Measurements from ENCODE around the gene SCD5.

SCD5 gene

DNA sequence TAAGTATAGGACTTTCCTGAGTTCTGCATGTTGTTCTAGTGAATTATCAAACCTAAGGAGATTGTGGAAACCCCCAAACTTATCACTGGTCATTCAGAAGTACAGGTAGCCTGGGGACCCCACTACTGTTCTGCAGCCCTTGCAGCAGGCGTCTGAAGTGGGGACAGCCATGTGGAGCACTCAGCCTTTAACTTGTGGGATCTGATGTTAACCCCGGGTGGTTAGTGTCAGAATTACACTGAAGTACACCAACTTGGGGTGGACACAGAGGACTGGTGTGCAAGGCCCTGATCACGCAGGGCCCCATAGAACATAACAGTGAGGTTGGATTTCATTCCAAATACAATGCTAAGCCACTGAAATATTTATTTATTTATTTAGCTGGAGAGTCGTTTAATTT is 103.7 kb downstream of the SCD5 start:
- in situ Hi-C loops (cut with HindIII; ENCODE audit: low sequenced_read_pairs), result no loop called here

DNA sequence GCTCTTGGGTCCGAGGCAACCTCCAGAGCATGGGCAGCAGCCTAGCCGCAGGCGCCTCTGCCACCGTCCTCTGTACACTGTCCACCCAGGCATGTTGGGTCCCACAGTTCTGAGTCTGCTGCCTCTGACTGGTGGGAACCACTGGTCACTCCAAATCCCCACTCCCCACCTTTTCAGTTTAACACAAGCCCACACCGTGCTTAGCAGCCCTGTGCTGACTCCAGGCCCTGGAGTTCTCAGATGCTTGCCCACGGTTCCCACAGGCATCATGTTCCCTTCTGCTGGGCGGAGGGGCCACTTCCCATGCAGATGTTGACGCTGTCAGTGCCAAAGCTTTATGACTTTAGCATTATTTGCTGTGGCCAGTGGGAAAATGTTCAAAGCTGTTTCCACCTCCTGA is 104.5 kb downstream of the SCD5 start:
- in situ Hi-C loops (cut with HindIII; ENCODE audit: low sequenced_read_pairs), result no loop called here

DNA sequence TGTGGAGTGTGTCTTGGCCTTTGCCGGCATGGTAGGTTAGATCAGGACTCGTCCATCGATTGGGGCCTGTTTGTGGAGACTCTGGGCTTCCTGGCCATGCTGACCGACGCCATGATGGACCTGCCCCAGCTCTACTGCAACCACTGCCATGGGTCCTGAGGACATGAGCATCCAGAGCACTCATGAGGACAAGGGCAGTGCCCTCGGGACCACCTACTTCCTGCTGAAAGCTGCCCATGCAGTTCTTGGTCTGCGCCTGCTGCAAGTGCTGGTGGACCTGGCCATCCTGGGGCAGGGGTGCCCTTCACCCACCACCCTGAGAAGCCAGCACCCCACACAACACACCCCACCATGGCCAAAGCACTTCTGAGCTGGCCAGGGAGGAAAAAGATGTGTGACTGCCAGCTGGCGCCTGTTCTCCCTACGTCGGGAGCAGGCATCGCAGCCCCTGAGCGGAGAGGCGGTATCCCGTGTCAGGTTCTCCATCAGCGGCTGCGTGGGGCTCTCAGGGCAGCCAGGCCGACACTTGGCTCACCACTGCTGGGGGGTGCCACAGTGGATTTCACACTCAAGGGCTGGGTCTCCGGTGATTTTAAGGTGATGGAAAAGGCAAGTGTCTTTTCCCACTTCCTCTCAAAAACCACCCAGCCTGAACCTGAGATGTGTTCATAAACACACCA is 106.4 kb downstream of the SCD5 start:
- in situ Hi-C loops (cut with HindIII; ENCODE audit: low sequenced_read_pairs), result no loop called here

DNA sequence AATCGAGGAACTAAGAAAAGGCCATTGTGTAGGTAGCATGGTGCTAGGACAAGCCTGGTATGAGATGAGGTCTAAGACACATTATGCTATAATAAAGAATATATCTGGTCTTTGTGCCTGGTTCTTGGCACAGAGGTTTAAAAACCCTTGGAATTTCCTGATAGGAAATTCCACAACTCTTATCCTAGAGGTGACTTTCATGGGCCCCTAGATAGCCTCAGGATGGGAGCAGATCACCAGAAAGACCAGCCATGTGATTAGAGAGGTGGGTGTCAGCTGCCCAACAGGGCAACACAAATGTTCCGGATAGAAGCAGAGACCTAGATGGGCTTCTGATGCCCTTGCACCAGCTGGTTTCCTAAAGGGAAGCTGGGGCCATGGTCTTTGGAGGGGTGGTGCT is 107.2 kb downstream of the SCD5 start:
- in situ Hi-C loops (cut with HindIII; ENCODE audit: low sequenced_read_pairs), result no loop called here

DNA sequence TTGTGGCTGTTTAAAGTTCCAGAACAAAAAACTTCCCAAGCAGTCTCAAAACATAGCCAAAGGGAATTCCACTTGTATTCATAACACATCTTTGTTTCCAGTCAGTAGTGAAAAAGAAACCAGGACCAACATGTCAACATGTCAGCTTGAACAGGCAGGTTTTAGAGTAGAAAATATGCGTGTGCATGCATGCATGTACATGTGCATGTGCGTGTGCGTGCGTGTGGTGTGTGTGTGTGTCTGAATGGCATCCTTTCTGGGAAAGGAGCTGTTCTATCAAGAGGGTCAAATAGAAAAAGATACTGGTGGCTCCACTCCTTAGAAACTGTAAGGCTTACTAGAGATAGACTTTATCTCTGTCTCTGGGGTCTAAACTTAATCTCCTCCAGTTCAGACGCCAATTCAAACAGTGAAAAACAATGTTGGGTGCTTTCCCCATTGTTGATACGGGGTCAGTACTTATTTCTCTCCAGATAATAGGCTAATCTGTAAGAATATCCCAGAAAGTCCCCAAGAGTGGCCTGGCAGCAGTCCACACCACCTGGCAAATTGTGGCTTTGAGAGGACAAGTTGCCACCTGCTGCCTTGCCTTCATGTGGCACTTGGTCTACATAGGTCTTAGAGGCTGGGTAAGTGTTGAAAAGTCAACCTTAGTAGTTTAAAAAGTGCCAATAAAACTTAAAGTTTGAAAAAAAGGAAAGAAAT is 110.4 kb downstream of the SCD5 start:
- in situ Hi-C loops (cut with HindIII; ENCODE audit: low sequenced_read_pairs), result no loop called here

DNA sequence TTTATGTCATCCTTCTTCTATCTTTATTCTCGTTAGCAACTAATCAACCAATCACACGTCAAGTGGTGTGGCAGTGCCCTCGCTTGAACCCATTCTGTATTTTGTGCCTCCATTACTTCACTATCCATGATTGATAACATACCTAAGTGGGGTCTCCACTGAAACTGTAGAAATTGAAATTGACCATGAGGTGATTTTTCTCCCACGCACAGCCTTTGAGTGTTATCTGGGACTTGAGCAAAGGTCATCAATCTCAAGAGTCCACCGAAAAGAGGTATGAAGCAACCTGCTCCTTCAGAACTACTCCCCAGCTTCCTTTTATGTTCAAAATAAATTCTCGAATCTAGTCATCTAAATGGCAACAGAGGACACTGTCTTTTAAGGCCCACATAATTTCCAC is 111.1 kb downstream of the SCD5 start:
- in situ Hi-C loops (cut with HindIII; ENCODE audit: low sequenced_read_pairs), result no loop called here

DNA sequence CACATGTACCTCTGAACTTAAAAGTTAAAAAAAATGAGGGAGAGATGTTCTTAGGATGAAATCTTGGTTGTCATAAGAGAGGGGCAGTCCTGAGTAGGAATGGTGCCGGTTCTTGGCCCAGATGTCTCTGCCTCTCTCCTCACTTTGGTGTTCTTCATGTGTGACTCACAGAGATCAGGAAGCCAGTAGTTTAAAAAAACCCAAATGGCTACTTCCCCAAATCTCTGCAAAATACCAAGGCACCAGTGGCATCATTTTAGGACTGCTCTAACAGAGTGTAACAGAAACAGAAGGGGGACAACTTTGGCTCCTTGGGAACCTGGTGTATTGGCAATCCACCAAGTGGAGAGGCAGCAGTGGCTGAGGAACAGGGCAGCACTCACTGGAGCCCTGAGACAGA is 116.8 kb downstream of the SCD5 start:
- in situ Hi-C loops (cut with HindIII; ENCODE audit: low sequenced_read_pairs), result no loop called here

DNA sequence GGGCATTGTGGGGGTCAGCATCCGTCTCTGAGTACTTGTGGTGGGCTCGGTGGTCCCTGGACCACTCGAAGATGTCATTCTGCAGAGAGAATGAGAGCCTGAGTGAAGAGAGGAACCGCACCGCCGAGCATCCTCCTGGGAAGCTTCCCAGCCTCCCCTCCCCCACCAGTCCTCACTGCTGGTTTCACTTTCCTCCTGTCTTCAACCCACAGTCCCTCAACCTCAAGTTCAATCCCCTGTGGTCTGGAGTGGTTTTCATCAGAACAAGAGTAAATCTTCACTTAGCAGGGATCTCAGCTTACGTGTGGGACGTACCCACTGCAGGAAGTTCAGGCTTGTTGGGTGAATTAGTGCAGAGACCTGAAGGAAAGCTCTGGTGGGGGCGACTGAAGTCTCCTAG is 117.8 kb downstream of the SCD5 start:
- in situ Hi-C loops (cut with HindIII; ENCODE audit: low sequenced_read_pairs), result no loop called here

DNA sequence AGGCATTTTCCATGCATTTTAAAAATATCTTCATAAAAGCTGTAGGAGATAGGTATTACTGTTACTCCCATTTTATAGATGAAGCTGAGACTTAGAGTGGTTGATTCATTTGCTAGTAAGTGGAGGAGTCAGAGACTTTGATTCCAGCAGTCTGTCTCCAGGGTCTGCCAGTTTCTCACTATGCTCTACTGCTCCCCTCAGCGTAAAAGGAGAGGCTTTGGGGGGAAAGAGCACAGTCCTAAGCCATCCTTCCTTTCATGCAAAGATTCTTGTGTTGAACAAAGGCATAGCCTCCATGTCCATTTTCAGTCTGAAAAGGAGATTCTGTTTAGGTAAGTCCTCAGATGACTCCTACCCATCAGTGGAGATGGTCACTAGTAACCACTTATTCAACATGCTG is 119.1 kb downstream of the SCD5 start:
- in situ Hi-C loops (cut with HindIII; ENCODE audit: low sequenced_read_pairs), result no loop called here

DNA sequence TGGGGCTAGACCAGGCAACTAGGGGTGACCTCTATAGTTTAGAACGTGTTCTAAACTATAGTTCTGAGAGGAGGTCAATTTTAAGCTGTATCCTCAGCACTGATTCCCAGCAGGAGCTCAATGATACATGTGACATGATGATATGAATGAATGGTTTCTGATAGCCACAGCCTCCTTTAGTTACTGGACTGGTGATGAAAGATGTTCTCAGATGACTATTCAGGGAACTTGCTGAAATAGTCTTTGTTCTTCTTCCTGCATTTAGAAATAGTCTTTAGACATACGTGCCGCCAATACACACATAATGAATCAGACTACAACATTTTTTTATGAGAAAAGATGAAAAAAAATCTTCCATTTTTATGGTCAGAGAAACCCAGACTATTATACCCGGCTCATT is 120.5 kb downstream of the SCD5 start:
- in situ Hi-C loops (cut with HindIII; ENCODE audit: low sequenced_read_pairs), result no loop called here

DNA sequence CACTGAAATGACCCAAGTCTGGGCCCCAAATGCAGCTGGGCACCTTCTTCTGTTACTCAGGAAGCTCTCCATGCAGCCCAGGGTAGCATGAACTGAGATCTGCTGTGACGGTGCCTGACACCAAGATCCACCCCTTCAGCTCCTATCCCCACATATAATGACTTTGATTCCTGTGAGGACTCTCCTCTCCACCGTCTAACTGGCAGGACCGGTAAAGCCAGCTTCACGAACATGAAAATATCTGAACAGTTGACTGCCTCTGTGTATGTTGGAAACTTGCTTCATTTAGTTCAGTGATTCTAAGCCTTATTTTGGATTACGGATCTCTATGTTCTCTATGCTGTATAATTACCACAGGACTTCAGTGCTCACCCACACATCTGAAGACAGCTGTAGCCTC is 121.3 kb downstream of the SCD5 start:
- in situ Hi-C loops (cut with HindIII; ENCODE audit: low sequenced_read_pairs), result no loop called here

DNA sequence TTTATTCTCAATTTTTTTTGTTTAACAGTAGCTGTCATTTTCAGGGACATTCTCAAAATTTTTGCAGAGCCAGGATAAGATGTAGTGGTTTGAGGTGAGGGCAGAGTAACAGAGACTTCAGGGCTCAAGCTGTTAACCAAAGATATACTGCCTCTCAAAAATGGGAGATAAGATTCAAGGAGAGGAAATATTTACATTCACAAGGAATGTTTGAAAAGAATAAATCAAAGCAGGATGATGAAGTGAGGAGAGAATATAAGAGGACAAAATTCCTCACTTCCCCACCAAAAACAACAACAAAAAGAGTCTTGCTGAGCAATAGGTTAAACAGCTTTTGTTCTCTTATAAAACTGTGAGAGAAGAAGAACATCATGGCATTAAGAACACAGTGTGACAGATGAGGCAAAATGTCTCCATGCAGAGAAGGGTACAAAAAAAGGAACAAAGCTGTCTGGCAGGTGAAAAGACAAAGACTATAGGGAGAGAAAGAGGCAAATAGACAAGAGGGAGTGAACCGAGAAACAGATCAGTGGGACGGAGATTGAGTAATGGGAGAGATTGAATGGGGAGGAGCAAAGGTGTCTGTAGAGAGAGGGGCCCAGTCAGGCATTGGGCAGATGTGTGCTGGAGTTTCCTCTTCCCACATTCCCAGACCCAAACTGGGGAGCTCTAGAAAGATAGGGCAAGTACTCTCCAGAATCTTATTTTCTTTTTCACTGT is 130.7 kb downstream of the SCD5 start:
- in situ Hi-C loops (cut with HindIII; ENCODE audit: low sequenced_read_pairs), result no loop called here

DNA sequence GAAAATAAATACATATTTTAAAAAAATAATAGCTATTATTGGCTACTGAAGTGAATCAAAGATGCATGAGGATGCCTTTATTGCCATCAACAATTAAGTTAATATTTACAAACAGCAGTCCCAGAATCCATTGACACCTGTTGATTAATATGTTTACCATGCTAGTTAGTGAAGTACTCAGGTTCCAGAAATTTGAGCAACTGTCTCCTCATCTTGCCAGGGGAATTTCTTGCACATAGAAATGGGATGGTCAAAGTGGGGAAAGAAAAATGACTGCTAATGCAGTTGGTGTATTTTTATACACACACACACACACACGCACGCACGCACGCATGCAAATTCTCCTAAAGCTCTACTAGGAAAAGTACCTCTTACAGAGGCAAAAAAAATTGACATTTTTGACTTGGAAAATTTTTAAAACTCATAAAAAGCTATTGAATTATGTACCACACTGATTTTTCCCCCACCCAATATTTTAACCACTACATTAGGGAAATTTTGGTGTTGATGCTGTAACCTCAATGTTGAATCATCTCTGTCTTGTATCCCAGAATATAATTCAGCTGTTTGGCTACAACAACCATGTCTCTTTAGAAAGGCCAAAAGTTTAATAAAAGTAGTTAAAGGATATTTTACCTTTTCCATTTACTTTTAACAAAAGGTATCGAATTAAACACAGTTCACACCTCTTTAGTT is 131.5 kb downstream of the SCD5 start:
- in situ Hi-C loops (cut with HindIII; ENCODE audit: low sequenced_read_pairs), result no loop called here

DNA sequence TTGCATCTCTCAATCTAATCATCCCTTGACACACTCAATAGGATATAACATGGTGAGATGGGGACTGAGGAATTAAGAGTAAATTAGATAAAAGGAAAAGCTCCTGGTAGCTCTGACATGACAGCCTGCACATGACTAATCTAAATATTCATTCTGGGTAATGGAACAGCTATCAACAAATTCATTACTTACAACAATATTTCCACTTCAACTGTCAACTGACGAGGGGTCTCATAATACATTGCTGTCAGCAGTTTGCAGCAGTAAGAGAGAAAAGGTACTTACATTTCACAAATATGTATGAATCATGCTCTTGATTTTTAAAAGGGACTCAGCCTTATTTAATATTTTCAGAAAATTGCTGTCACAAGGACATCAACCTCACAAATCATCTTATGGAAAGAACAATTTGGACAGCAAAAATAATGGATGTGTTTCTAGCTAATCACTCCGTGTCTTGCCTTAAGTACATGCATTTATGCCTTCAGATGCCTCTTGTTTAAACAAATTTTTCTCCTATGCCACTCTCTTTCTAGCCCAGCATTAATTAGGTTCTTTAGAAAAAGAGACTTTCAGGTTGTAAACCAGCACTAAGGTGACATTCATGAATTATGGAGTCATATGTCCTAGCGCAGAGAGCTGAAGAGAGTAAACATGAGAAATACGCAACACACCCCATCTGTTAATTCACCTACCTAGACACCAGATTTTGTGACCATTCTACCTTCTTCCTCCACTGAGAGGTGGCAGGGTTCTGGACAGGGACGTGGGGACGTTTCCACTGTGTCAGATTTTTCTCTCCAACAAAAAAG is 137.2 kb downstream of the SCD5 start:
- in situ Hi-C loops (cut with HindIII; ENCODE audit: low sequenced_read_pairs), result no loop called here

DNA sequence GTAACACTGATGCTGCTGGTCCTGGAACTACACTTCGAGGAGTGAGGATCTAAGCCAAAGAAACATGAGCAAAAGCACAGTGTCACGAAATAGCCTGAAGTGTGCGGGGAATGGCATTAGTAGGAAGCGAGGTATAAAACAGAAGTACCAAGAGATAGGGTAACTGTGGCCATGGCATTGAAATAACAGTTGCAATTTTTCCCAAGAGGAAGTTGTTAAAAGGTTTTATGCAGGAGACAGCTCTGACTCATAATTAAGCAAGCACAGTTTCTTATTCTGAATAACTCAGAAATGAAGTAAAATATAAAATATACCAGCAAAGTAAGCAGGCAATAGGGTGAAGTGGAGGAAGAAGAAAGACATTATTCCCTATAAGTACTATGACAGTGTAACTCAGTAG is 146.5 kb downstream of the SCD5 start:
- in situ Hi-C loops (cut with HindIII; ENCODE audit: low sequenced_read_pairs), result no loop called here

DNA sequence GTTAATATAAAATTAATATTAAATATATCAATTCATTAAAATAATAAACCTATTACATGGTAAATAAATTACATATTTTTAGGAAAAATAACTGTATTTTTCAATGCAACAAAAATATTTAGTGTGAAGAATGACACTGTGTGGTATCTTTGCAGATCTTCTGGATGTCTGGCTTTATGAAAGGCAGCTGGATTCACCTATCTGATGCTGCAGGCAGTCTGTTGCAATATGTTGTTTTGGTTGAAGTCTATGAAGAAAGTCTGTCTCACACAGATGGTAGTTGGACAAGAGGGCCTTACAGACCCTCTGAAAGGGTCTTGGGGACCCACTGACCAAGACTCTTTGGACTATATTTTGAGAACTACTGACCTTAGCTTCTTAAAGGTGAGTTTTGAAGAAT is 147.7 kb downstream of the SCD5 start:
- in situ Hi-C loops (cut with HindIII; ENCODE audit: low sequenced_read_pairs), result no loop called here

DNA sequence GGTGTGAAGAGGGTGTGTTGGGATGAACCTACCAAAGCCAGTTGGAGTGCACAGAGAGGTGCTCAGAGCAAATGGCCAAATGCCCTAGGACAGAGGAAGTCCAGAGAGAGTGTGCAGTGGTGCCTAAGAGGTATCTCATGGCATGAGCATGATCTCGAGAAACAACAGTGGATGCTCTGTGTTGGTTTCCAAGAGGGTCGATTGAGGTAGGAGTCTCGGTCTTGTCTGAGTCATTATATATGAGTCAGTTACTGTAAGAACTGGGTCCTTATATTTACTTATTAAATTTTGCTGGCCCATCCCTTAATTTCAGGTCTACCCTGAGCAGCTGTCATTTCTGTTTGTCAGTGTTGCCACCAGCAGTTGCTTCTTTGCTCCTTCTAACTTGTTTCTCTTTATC is 150.2 kb downstream of the SCD5 start:
- in situ Hi-C loops (cut with HindIII; ENCODE audit: low sequenced_read_pairs), result no loop called here

DNA sequence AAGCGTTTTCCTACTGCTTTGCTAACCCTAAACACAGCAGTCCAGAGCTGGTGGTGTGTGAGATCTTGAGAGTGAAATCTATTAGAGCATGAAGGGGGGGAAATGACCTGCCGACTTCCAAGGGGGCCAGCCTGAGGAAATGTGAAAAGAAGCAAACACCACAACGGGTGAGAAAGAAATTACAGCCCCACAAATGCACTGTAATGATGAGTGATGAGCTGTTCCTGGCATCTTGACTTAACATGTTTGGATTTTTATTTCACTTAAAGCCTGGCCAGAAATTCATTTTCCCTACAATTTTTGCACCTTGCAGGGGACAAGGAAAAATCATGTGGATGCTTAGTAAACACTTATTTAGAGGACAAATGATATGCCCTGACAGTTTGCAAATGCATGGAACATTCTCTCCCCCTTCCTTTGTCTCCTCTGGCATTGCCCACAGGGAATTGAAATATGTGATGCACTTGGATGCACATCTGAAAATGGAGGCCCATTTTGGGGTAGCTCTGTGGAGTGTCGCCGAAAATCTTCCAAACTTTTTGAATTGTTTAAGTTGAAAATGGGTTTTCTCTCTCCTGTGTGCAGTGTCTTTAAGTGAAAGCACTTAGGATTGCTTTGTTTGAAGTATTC is 152.5 kb downstream of the SCD5 start:
- in situ Hi-C loops (cut with HindIII; ENCODE audit: low sequenced_read_pairs), result no loop called here

DNA sequence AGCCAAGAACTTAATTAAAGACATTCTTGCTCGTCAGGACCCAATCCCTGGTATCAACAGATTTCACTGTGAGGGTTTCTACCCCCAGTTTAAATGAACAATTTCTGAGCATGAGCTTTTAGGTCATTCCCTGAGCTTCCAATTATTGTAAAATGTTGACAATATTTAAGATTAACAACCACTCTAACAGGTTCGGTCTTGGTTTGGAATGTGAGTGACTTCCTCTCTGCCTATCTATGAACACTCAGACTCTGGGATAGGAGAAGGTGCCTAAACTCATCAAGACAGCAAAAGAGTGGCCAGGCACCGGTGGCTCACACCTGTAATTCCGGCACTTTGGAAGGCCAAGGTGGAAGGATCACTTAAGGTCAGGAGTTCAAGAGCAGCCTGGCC is 153.9 kb downstream of the SCD5 start:
- in situ Hi-C loops (cut with HindIII; ENCODE audit: low sequenced_read_pairs), result no loop called here

DNA sequence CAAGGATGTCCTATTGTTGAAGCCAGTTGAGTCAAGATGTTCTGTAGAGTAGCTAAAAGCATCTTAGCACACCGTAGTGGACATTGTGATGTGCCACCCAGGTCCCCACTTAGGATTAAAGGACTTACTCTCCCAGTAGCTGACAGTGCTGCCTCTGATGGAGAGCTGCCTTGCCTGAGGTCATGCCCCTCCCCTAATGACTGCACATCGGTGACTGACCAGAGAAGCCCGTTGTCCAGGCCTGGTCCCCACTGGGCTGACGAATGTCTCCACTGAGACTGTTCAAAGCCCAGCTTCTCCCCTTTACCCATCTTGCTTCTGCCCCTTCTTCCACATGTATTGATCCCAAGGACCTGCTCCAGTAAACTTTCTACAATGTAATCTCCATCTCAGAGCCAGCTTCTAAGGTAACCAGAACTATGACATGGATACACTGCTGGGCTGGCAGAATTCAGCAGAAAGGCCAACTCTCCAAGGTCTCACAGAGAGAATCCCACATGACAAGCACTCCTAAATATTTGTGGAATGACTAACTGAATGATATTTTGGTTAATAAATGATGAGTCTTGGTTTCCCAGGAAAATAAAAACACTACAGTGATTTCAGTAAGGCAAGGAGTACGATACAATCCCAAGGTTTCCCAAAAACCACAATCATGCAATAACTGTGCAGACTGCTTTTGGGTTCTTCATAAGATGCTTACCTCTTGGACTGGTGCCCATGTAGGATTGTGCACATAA is 154.4 kb downstream of the SCD5 start:
- in situ Hi-C loops (cut with HindIII; ENCODE audit: low sequenced_read_pairs), result no loop called here

All from DLD1 (cell line).